SK-N-SH (cell line): ENCODE data around the gene PDLIM4.

Source experiments
- CHD2 ChIP-seq: fragments of 150-350 bp; IDR thresholded peaks from 2 replicates; pipeline ENCODE4 v1.6.1; 2018; ENCODE audit warnings: low read length; ENCODE audit not compliant: partially characterized antibody
- CTCF ChIP-seq: fragments of 200-600 bp; sonication (generic); IDR thresholded peaks from 2 replicates; pipeline ENCODE4 v1.6.1; 2017; ENCODE audit warnings: antibody characterized with exemption, mild to moderate bottlenecking, moderate library complexity
- FOSL2 ChIP-seq: IDR thresholded peaks from 2 replicates; pipeline ENCODE4 v1.4.0; 2012; ENCODE audit warnings: low read depth, mild to moderate bottlenecking, moderate library complexity, borderline replicate concordance
- GABPA ChIP-seq: IDR thresholded peaks from 2 replicates; pipeline ENCODE4 v1.4.0; 2012; ENCODE audit warnings: low read depth, mild to moderate bottlenecking
- MXI1 ChIP-seq: IDR thresholded peaks from 2 replicates; pipeline ENCODE4 v1.6.1; 2012; ENCODE audit warnings: mild to moderate bottlenecking, low read depth, low read length, improper control_type of control experiment
- REST ChIP-seq: IDR thresholded peaks from 2 replicates; pipeline ENCODE4 v1.6.1; 2012; ENCODE audit warnings: mild to moderate bottlenecking, low read depth, low read length, moderate library complexity
- TCF12 ChIP-seq: IDR thresholded peaks from 2 replicates; pipeline ENCODE4 v1.4.0; 2012
- USF2 ChIP-seq: fragments of 150-350 bp; IDR thresholded peaks from 2 replicates; pipeline ENCODE4 v1.6.1; 2017; ENCODE audit warnings: antibody characterized with exemption, low read length, low read depth, borderline replicate concordance
- TF ChIP-seq, protein P1 (sequence below): IDR thresholded peaks from 2 replicates; pipeline ENCODE4; 2012
- TF ChIP-seq, protein P2 (sequence below): IDR thresholded peaks from 2 replicates; pipeline ENCODE4 v1.4.0; 2012; ENCODE audit warnings: low read depth

- TF ChIP-seq GABPA (no peak), TCF12 (no peak), CTCF (no peak), REST (no peak), CHD2 (no peak), USF2 (no peak), MXI1 (no peak), FOSL2 (no peak)
- TF ChIP-seq, protein P1, sequence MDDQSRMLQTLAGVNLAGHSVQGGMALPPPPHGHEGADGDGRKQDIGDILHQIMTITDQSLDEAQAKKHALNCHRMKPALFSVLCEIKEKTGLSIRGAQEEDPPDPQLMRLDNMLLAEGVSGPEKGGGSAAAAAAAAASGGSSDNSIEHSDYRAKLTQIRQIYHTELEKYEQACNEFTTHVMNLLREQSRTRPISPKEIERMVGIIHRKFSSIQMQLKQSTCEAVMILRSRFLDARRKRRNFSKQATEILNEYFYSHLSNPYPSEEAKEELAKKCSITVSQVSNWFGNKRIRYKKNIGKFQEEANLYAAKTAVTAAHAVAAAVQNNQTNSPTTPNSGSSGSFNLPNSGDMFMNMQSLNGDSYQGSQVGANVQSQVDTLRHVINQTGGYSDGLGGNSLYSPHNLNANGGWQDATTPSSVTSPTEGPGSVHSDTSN = no peak
- TF ChIP-seq, protein P2, sequence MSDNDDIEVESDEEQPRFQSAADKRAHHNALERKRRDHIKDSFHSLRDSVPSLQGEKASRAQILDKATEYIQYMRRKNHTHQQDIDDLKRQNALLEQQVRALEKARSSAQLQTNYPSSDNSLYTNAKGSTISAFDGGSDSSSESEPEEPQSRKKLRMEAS = no peak
Measured at GRCh38 chr5:132266836-132267160, 9.3 kb downstream of the PDLIM4 start.
